K562 (cell line): Measurements from ENCODE around the gene NLRP12. TPM values are rescaled to one million over a fixed set of nuclear protein-coding genes. Genes with fewer than 3 reads are reported as not detected.

Source experiments
- ATAC-seq: fragments of 200-7000 bp; cut with Tn5 transposase; 3 replicates; pipeline ENCODE4 v1.9.1; 2020; ENCODE audit warnings: moderate library complexity
- BruUV-seq: library from RNA; stranded (reverse); fragments of 400-500 nt; replicated peaks from 2 replicates; lab custom pipeline; 2021; lab: Mats Ljungman, UMichigan
- CTCF ChIA-PET: fragments of 300-600 bp; formaldehyde crosslinking; extraction: SDS; loops from one replicate; lab custom pipeline; 2021; ENCODE audit warnings: low intra/inter-chr PET ratio; lab: Yijun Ruan, JAX
- POLR2A ChIA-PET: fragments of 300-600, 350-650 bp; sonication (Branson Sonifier 250); formaldehyde crosslinking; extraction: SDS; loops from one replicate; lab custom pipeline; 2021; ENCODE audit warnings: antibody characterized with exemption, inconsistent platforms; lab: Yijun Ruan, JAX
- DNase-seq, 4 experiments: peaks; one replicate each; pipeline versions ENCODE4 v3.0.0 to v3.0.0-alpha.2; 2011 to 2018; ENCODE audit warnings: low spot score in 3 of 4, mixed read lengths in 3 of 4; ENCODE audit errors: extremely low read depth in 1 of 4
- FAIRE-seq: peaks from 2 replicates; lab custom pipeline; 2011; peaks lifted over from hg19 to GRCh38; lab: Jason Lieb, UNC
- H2AFZ ChIP-seq: 2 replicates; pipeline ENCODE4 v1.6.0; 2011; ENCODE audit warnings: low read depth, low read length, control low read depth, inconsistent platforms
- H3K27ac ChIP-seq: fragments of 200-600 bp; 3 replicates; pipeline ENCODE4 v1.8.0; 2011; ENCODE audit warnings: low read depth, mild to moderate bottlenecking, control low read depth, inconsistent platforms, low read length, moderate library complexity, mixed read lengths; ENCODE audit errors: extremely low read depth
- H3K27me3 ChIP-seq, 2 experiments: fragments of 300-600 bp in 1 of 2; 2 replicates in 1 of 2; 3 replicates in 1 of 2; pipeline versions ENCODE4 v1.6.0 to v1.8.0; 2011; ENCODE audit warnings: inconsistent platforms in 2 of 2, low read length in 2 of 2, mild to moderate bottlenecking in 1 of 2, mixed read lengths in 1 of 2, moderate library complexity in 1 of 2; ENCODE audit not compliant: control insufficient read depth in 2 of 2, insufficient read depth in 2 of 2
- H3K36me3 ChIP-seq: fragments of 300-600 bp; 3 replicates; pipeline ENCODE4 v1.8.0; 2011; ENCODE audit warnings: mild to moderate bottlenecking, low read length, inconsistent platforms; ENCODE audit not compliant: control insufficient read depth, insufficient read depth
- H3K4me1 ChIP-seq, 2 experiments: fragments of 200-600 bp in 1 of 2; replicated peaks in 1 of 2; 2 replicates in 1 of 2; 3 replicates in 1 of 2; pipeline versions ENCODE4 v1.5.1 to v1.8.0; 2011; ENCODE audit warnings: inconsistent platforms in 2 of 2, low read length in 2 of 2, mild to moderate bottlenecking in 1 of 2, mixed read lengths in 1 of 2, moderate library complexity in 1 of 2; ENCODE audit not compliant: control insufficient read depth in 2 of 2, insufficient read depth in 2 of 2
- H3K4me2 ChIP-seq: 2 replicates; pipeline ENCODE4 v1.6.1; 2011; ENCODE audit warnings: low read length, control low read depth, inconsistent platforms, mixed read lengths; ENCODE audit not compliant: insufficient read depth
- H3K4me3 ChIP-seq: fragments of 200-600 bp; sonication (generic), shearing (Covaris generic); 2 replicates; pipeline ENCODE4 v1.5.1; 2016; ENCODE audit warnings: control low read depth, inconsistent platforms
- H3K79me2 ChIP-seq: fragments of 200-600 bp; 3 replicates; pipeline ENCODE4 v1.8.0; 2011; ENCODE audit warnings: low read length, inconsistent platforms; ENCODE audit not compliant: control insufficient read depth, insufficient read depth
- H3K9ac ChIP-seq, 2 experiments: 2 replicates each; pipeline versions ENCODE4 v1.6.0 to v1.6.1; 2011; ENCODE audit warnings: low read depth in 2 of 2, low read length in 2 of 2, control low read depth in 1 of 2, inconsistent platforms in 1 of 2, mild to moderate bottlenecking in 1 of 2, mixed read lengths in 1 of 2; ENCODE audit not compliant: insufficient read depth in 1 of 2
- H3K9me1 ChIP-seq: one replicate; pipeline ENCODE4 v1.6.0; 2011; ENCODE audit warnings: inconsistent platforms, mild to moderate bottlenecking, low read length, moderate library complexity; ENCODE audit not compliant: control insufficient read depth, insufficient read depth
- H3K9me3 ChIP-seq: replicated peaks from 2 replicates; pipeline ENCODE4 v1.5.1; 2011; ENCODE audit warnings: low read depth, low read length, inconsistent platforms; ENCODE audit not compliant: control insufficient read depth, insufficient read depth
- H4K20me1 ChIP-seq: replicated peaks from 2 replicates; pipeline ENCODE4 v1.6.1; 2011; ENCODE audit warnings: low read length, inconsistent platforms, mixed read lengths; ENCODE audit not compliant: control insufficient read depth, insufficient read depth
- CCNT2 ChIP-seq: IDR thresholded peaks from 2 replicates; pipeline ENCODE4 v1.6.1; 2011; ENCODE audit warnings: borderline replicate concordance, low read depth, mild to moderate bottlenecking, moderate library complexity, mixed read lengths, low read length; ENCODE audit not compliant: insufficient read length; ENCODE audit errors: extremely low read depth
- ETV5 ChIP-seq: sonication (generic); formaldehyde crosslinking; IDR thresholded peaks from 2 replicates; pipeline ENCODE4 v1.4.0; 2020; ENCODE audit warnings: low read depth, mild to moderate bottlenecking, missing genetic modification reagents
- GABPB1 ChIP-seq: sonication (generic); formaldehyde crosslinking; IDR thresholded peaks from 2 replicates; pipeline ENCODE4 v1.8.0; 2022; ENCODE audit warnings: mild to moderate bottlenecking, missing genetic modification reagents
- KHSRP ChIP-seq: fragments of 450-650 bp; IDR thresholded peaks from 2 replicates; pipeline ENCODE4 v1.6.1; 2017
- POLR2G ChIP-seq: fragments of 200-400 bp; formaldehyde crosslinking; IDR thresholded peaks from 2 replicates; pipeline ENCODE4 v1.6.1; 2017; ENCODE audit warnings: low read depth, mild to moderate bottlenecking, antibody characterized with exemption, low read length, moderate library complexity
- SAFB ChIP-seq: fragments of 200-400 bp; formaldehyde crosslinking; IDR thresholded peaks from 2 replicates; pipeline ENCODE4 v1.6.1; 2017; ENCODE audit warnings: low read depth, low read length, borderline replicate concordance
- SMAD2 ChIP-seq: fragments of 150-350 bp; IDR thresholded peaks from 2 replicates; pipeline ENCODE4 v1.6.1; 2014; ENCODE audit warnings: low read depth, mild to moderate bottlenecking, low read length
- THRA ChIP-seq: fragments of 450-650 bp; IDR thresholded peaks from 2 replicates; pipeline ENCODE4 v1.6.1; 2017; ENCODE audit warnings: mild to moderate bottlenecking, moderate library complexity
- ZBTB1 ChIP-seq: sonication (generic); formaldehyde crosslinking; IDR thresholded peaks from 2 replicates; pipeline ENCODE4 v1.8.1; 2023; ENCODE audit warnings: missing genetic modification reagents, low read depth, mild to moderate bottlenecking, borderline replicate concordance
- WGBS: fragments of 100-300 bp; shearing (Covaris generic); methylation state at CpG from one replicate; pipeline ENCODE4 v1.1.6; 2016; ENCODE audit warnings: low coverage, mixed read lengths; ENCODE audit not compliant: insufficient coverage; ENCODE audit errors: missing lambda C conversion rate; 5-methylcytosine and 5-hydroxymethylcytosine counted together
- in situ Hi-C: fragments of 300-500 bp; cut with MboI; formaldehyde crosslinking; loops from 4 replicates; pipeline ENCODE4 v1.15.0; 2018; ENCODE audit warnings: inconsistent platforms, mixed read lengths
- intact Hi-C: fragments of 100-400 bp; cut with micrococcal nuclease; formaldehyde crosslinking; loops from 2 replicates; pipeline ENCODE4 v1.14.2; 2022
- polyA plus RNA-seq, 8 experiments: library from polyadenylated mRNA; depleted of rRNA in 4 of 8; stranded (reverse) in 5 of 8; unstranded in 3 of 8; fragments of >200 nt; fragmentation: Nextera tagmentation in 2 of 8; fragmentation: Illumina TruSeq in 1 of 8; extraction: Ambion mirVana in 2 of 8; extraction: Trizol in 1 of 8; gene quantifications; 2 replicates each; pipeline versions ENCODE4 v1.2.1 to v1.2.3, GENCODE V29; 2011 to 2014; ENCODE audit warnings: inconsistent platforms in 1 of 8, missing spikeins in 1 of 8
- total RNA-seq, 7 experiments: library from RNA; depleted of rRNA in 6 of 7; stranded (reverse); fragments of >200 nt in 6 of 7; fragmentation: Illumina TruSeq in 2 of 7; extraction: Trizol in 2 of 7; gene quantifications; 2 replicates each; pipeline versions ENCODE4 v1.2.1 to v1.2.3, GENCODE V29; 2011 to 2021; ENCODE audit warnings: low replicate concordance in 1 of 7
- TF ChIP-seq, protein P1 (sequence below): fragments of 250-450 bp; sonication (Bioruptor Pico); IDR thresholded peaks from 2 replicates; pipeline ENCODE4 v1.5.0; 2020; ENCODE audit warnings: mild to moderate bottlenecking, borderline replicate concordance
- TF ChIP-seq, protein P2 (sequence below): fragments of 250-450 bp; sonication (Bioruptor Pico); IDR thresholded peaks from 2 replicates; pipeline ENCODE4 v1.8.0; 2021; ENCODE audit warnings: borderline replicate concordance, mild to moderate bottlenecking, moderate library complexity; ENCODE audit not compliant: poor library complexity, severe bottlenecking

The NLRP12 gene
- total and polyA plus RNA-seq, 9 of the 15 experiments (the other 6 are each of a cell fraction or from before 2014, with no cell fraction given), result not detected

GRCh38 chr19:53775524-53775923, 48.6 kb downstream of the NLRP12 start:
- no peaks in the 10 kb centered on the region for H4K20me1 ChIP-seq
- ATAC-seq (no peak), DNase-seq (no peak), FAIRE-seq (no peak)
- POLR2A ChIA-PET, result interaction anchor here (1.2 kb wide), 1 partner anchor 12 kb away, joined by 3 read pairs; no protein-coding TSS in a partner anchor
- 26% methylated on average over 17 of the region's 18 CpGs for WGBS
- H3K4me3 ChIP-seq, result no peak overlapping the region
- in situ Hi-C loops, result no loop called here
- no peak overlapping the region for H3K4me2 ChIP-seq
- no peak overlapping the region for H3K27ac ChIP-seq
- no peaks in the 10 kb centered on the region for H3K27me3 ChIP-seq
- H2AFZ ChIP-seq, result no peak overlapping the region
- H3K9me1 ChIP-seq, result no peaks in the 10 kb centered on the region
- H3K79me2 ChIP-seq, result no peaks in the 10 kb centered on the region
- CTCF ChIA-PET, result no interaction called here
- intact Hi-C loops, result no loop called here
- no peaks in the 10 kb centered on the region for H3K9me3 ChIP-seq
- no peak overlapping the region for H3K9ac ChIP-seq
- no peaks in the 10 kb centered on the region for H3K36me3 ChIP-seq
- peaks cover 0 to 7% of the 10 kb centered on the region in 2 experiments; a peak in 4 of 5 replicates for H3K4me1 ChIP-seq
- BruUV-seq, result no TSS peak
- TF ChIP-seq KHSRP, result no peak
- no peak for TF ChIP-seq SAFB
- no peak for TF ChIP-seq CCNT2
- no peak for TF ChIP-seq SMAD2
- TF ChIP-seq, protein P1, sequence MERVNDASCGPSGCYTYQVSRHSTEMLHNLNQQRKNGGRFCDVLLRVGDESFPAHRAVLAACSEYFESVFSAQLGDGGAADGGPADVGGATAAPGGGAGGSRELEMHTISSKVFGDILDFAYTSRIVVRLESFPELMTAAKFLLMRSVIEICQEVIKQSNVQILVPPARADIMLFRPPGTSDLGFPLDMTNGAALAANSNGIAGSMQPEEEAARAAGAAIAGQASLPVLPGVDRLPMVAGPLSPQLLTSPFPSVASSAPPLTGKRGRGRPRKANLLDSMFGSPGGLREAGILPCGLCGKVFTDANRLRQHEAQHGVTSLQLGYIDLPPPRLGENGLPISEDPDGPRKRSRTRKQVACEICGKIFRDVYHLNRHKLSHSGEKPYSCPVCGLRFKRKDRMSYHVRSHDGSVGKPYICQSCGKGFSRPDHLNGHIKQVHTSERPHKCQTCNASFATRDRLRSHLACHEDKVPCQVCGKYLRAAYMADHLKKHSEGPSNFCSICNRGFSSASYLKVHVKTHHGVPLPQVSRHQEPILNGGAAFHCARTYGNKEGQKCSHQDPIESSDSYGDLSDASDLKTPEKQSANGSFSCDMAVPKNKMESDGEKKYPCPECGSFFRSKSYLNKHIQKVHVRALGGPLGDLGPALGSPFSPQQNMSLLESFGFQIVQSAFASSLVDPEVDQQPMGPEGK (CRISPR knock-in tag), result no peak
- no peak for TF ChIP-seq THRA
- no peak for TF ChIP-seq POLR2G
- TF ChIP-seq ZBTB1 (CRISPR knock-in tag), result no peak
- no peak for TF ChIP-seq GABPB1
- no peak for TF ChIP-seq ETV5 (CRISPR knock-in tag)
- TF ChIP-seq, protein P2, sequence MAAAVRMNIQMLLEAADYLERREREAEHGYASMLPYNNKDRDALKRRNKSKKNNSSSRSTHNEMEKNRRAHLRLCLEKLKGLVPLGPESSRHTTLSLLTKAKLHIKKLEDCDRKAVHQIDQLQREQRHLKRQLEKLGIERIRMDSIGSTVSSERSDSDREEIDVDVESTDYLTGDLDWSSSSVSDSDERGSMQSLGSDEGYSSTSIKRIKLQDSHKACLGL, result no peak
